ENCODE data around the gene KIF9.
A peak's percentile ranks its signal among the peaks of the same experiment; 100 is the strongest.
"Not testable (repeated sequence)": the region's sequence is repeated elsewhere in the genome, so short reads cannot be mapped to it uniquely, and the experiment has no call there.

KIF9 gene

DNA sequence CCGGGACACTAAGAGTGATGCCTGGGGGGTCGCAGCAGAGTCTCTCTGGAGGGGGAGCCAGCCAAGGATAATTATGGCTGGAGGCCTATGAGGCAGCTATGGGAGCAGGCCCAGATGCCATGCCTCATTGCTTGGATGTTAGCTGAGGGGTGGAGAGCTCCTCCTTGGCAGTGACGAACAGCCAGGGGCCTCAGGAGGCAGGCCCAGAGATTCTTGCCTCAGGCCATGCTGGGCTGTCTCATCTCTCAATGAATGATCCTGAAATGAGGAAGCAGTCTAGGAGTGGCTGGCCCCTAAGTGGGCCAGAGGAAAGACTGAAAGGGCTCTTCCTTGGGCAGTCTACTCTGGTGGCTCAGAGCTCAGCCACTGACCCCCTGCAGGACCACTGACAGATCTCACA is 21.3 kb downstream of the KIF9 start:
- H3K4me3 ChIP-seq (ENCODE audit: insufficient read length, low read depth), result no peak overlapping the region
- TF ChIP-seq YY1 (IDR thresholded peaks at IDR 0.05; ENCODE audit: insufficient read depth, insufficient read length) (no peak), SUZ12 (IDR thresholded peaks at IDR 0.05; ENCODE audit: extremely low read depth, insufficient read depth, insufficient read length) (no peak), ZNF274 (IDR thresholded peaks at IDR 0.05; ENCODE audit: low read depth, low read length) (no peak)
- DNase-seq (ENCODE audit: low read depth, low spot score), result no peak
- H3K27me3 ChIP-seq (ENCODE audit: insufficient read depth, insufficient read length), result no peaks in the 10 kb centered on the region
- peaks cover 7% of the 10 kb centered on the region; the same call in 1 of the 2 replicates for H3K9me3 ChIP-seq (ENCODE audit: insufficient read depth, low read length)
- no peaks in the 10 kb centered on the region for H3K36me3 ChIP-seq (ENCODE audit: insufficient read depth, insufficient read length, low read length)
- H3K9ac ChIP-seq (ENCODE audit: insufficient read length, low read depth), result no peak overlapping the region
- H3K4me1 ChIP-seq (ENCODE audit: insufficient read depth, insufficient read length), result peaks cover 26% of the 10 kb centered on the region

DNA sequence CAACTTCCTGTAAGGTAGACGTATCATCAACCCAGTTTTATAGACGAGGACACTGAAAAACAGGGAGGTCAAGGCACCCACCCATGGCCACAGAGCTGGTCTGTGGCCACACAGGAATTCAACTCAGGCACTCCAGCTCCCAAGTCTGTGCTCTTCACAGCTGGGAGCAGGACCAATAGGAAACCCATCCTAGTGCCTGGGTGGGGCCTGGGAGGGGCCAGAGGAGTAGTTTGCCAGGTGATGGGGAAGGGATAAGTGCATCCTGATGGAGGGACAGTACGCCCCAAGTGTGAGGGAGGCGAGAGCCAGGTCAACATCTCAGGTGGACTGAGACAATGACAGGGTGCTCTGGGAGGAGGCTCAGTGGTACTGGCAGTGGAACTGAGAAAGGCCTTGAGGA is 22.0 kb downstream of the KIF9 start:
- peaks cover 24% of the 10 kb centered on the region for H3K4me1 ChIP-seq (ENCODE audit: insufficient read depth, insufficient read length)
- no peak overlapping the region for H3K9ac ChIP-seq (ENCODE audit: insufficient read length, low read depth)
- no peaks in the 10 kb centered on the region for H3K27me3 ChIP-seq (ENCODE audit: insufficient read depth, insufficient read length)
- TF ChIP-seq YY1 (IDR thresholded peaks at IDR 0.05; ENCODE audit: insufficient read depth, insufficient read length) (no peak), ZNF274 (IDR thresholded peaks at IDR 0.05; ENCODE audit: low read depth, low read length) (no peak), SUZ12 (IDR thresholded peaks at IDR 0.05; ENCODE audit: extremely low read depth, insufficient read depth, insufficient read length) (no peak)
- H3K36me3 ChIP-seq (ENCODE audit: insufficient read depth, insufficient read length, low read length), result no peaks in the 10 kb centered on the region
- peaks cover 7% of the 10 kb centered on the region; the same call in 1 of the 2 replicates for H3K9me3 ChIP-seq (ENCODE audit: insufficient read depth, low read length)
- DNase-seq (ENCODE audit: low read depth, low spot score), result no peak
- H3K4me3 ChIP-seq (ENCODE audit: insufficient read length, low read depth), result no peak overlapping the region

- no peaks in the 10 kb centered on the region for H3K36me3 ChIP-seq (ENCODE audit: insufficient read depth, insufficient read length, low read length)
- no peak overlapping the region for H3K4me3 ChIP-seq (ENCODE audit: insufficient read length, low read depth)
- H3K27me3 ChIP-seq (ENCODE audit: insufficient read depth, insufficient read length), result no peaks in the 10 kb centered on the region
- TF ChIP-seq YY1 (IDR thresholded peaks at IDR 0.05; ENCODE audit: insufficient read depth, insufficient read length), result no peak
- no peak for TF ChIP-seq SUZ12 (IDR thresholded peaks at IDR 0.05; ENCODE audit: extremely low read depth, insufficient read depth, insufficient read length)
- H3K4me1 ChIP-seq (ENCODE audit: insufficient read depth, insufficient read length), result peaks cover 24% of the 10 kb centered on the region
- no peak for DNase-seq (ENCODE audit: low read depth, low spot score)
- peaks cover 7% of the 10 kb centered on the region; the same call in 1 of the 2 replicates for H3K9me3 ChIP-seq (ENCODE audit: insufficient read depth, low read length)
- peak overlapping the region; percentile 63 for H3K9ac ChIP-seq (ENCODE audit: insufficient read length, low read depth)
Observed at GRCh38 chr3:47259114-47259513, 23.5 kb downstream of the KIF9 start.

- H3K9ac ChIP-seq (ENCODE audit: insufficient read length, low read depth); H3K4me3 ChIP-seq (ENCODE audit: insufficient read length, low read depth); DNase-seq (ENCODE audit: low read depth, low spot score); H3K9me3 ChIP-seq (ENCODE audit: insufficient read depth, low read length); H3K27me3 ChIP-seq (ENCODE audit: insufficient read depth, insufficient read length); H3K36me3 ChIP-seq (ENCODE audit: insufficient read depth, insufficient read length, low read length): not testable (repeated sequence)
- H3K4me1 ChIP-seq (ENCODE audit: insufficient read depth, insufficient read length), result peaks cover 22% of the 10 kb centered on the region
Observed at GRCh38 chr3:47256331-47256730, 26.3 kb downstream of the KIF9 start.

GRCh38 chr3:47251689-47252088 is 30.9 kb downstream of the KIF9 start:
- TF ChIP-seq SUZ12 (IDR thresholded peaks at IDR 0.05; ENCODE audit: extremely low read depth, insufficient read depth, insufficient read length) (no peak), YY1 (IDR thresholded peaks at IDR 0.05; ENCODE audit: insufficient read depth, insufficient read length) (no peak), ZNF274 (IDR thresholded peaks at IDR 0.05; ENCODE audit: low read depth, low read length) (no peak)
- no peak for DNase-seq (ENCODE audit: low read depth, low spot score)
- no peaks in the 10 kb centered on the region for H3K9me3 ChIP-seq (ENCODE audit: insufficient read depth, low read length)

DNA sequence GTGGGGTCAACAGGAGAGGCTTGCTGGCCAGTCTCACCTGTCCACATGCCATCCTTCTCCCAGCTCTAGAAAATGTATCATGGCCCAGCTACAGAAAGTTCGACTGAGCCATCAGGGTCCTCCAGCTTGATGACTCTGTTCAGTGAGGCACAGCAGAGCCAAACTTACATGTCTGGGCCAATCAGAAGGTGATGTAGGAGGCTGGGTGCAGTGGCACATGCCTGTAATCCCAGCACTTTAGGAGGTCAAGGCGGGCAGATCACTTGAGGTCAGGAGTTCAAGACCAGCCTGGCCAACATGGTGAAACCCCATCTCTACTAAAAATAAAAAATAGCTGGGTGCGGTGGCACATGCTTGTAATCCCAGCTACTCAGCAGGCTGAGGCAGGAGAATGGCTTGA is 31.5 kb downstream of the KIF9 start:
- not testable (repeated sequence) for DNase-seq (ENCODE audit: low read depth, low spot score)

More at GRCh38 chr3:47251689-47252088, 30.9 kb downstream of the KIF9 start:
- Histone ChIP-seq H3K36me3 (ENCODE audit: insufficient read depth, insufficient read length, low read length) (no peaks in the 10 kb centered on the region), H3K27me3 (ENCODE audit: insufficient read depth, insufficient read length) (no peaks in the 10 kb centered on the region), H3K4me1 (ENCODE audit: insufficient read depth, insufficient read length) (peaks cover 7% of the 10 kb centered on the region), H3K9ac (ENCODE audit: insufficient read length, low read depth) (peak overlapping the region; percentile 36), H3K4me3 (ENCODE audit: insufficient read length, low read depth) (no peak overlapping the region)

DNA sequence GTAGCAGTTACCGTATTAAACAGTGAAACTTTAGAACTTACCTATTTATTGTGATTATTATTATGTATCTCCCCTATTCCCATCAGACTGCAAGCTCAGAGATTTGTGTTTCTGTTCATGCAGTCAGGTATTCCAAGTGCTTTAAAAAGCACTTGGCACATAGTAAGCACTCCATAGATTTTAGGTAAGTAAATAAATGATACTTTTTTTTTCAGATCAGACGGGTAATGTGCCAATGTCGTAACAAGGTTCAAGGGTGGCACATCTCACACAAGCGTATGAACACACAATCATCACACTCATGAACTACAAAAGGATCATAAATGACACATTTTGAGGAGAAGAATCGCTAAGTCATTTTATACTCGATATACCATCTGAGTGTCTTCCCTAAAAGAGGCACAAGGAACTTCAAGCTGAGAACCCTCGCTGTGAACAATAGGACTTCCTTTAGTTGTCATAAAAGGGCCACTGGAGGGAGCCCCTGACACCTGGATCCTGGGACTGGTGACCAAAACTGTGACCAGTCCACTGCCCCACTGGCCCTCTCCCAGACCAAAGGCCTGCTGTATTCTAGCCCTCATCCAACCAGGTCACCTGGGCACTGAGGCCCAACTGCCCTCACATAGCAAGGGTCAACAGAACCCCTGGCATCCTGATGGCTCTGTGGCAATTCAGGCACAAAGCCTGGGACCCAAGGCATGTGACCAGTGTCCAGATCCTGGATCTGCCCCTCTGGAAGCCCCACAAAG is 32.1 kb downstream of the KIF9 start:
- peak; percentile 27 for DNase-seq (ENCODE audit: low read depth, low spot score)
- TF ChIP-seq ZNF274 (IDR thresholded peaks at IDR 0.05; ENCODE audit: low read depth, low read length), result no peak
- TF ChIP-seq YY1 (IDR thresholded peaks at IDR 0.05; ENCODE audit: insufficient read depth, insufficient read length), result no peak
- no peak for TF ChIP-seq SUZ12 (IDR thresholded peaks at IDR 0.05; ENCODE audit: extremely low read depth, insufficient read depth, insufficient read length)
- H3K27me3 ChIP-seq (ENCODE audit: insufficient read depth, insufficient read length), result no peaks in the 10 kb centered on the region

More for the DNA sequence above, 31.5 kb downstream of the KIF9 start:
- H3K9me3 ChIP-seq (ENCODE audit: insufficient read depth, low read length); H3K36me3 ChIP-seq (ENCODE audit: insufficient read depth, insufficient read length, low read length); H3K27me3 ChIP-seq (ENCODE audit: insufficient read depth, insufficient read length); H3K9ac ChIP-seq (ENCODE audit: insufficient read length, low read depth); H3K4me1 ChIP-seq (ENCODE audit: insufficient read depth, insufficient read length); H3K4me3 ChIP-seq (ENCODE audit: insufficient read length, low read depth): not testable (repeated sequence)

More for the DNA sequence above, 32.1 kb downstream of the KIF9 start:
- Histone ChIP-seq H3K4me3 (ENCODE audit: insufficient read length, low read depth) (no peak overlapping the region), H3K9ac (ENCODE audit: insufficient read length, low read depth) (no peak overlapping the region), H3K9me3 (ENCODE audit: insufficient read depth, low read length) (no peaks in the 10 kb centered on the region), H3K36me3 (ENCODE audit: insufficient read depth, insufficient read length, low read length) (no peaks in the 10 kb centered on the region), H3K4me1 (ENCODE audit: insufficient read depth, insufficient read length) (peaks cover 7% of the 10 kb centered on the region)
